HG03460 (cell line): ENCODE measurements around the gene RSL24D1.
A peak's percentile ranks its signal among the peaks of the same experiment; 100 is the strongest.

Experiments
- ATAC-seq: cut with Tn5 transposase; IDR thresholded peaks from one replicate; pipeline ENCODE4 v1.9.1; 2021; ENCODE audit not compliant: unreplicated experiment

Gene RSL24D1

DNA sequence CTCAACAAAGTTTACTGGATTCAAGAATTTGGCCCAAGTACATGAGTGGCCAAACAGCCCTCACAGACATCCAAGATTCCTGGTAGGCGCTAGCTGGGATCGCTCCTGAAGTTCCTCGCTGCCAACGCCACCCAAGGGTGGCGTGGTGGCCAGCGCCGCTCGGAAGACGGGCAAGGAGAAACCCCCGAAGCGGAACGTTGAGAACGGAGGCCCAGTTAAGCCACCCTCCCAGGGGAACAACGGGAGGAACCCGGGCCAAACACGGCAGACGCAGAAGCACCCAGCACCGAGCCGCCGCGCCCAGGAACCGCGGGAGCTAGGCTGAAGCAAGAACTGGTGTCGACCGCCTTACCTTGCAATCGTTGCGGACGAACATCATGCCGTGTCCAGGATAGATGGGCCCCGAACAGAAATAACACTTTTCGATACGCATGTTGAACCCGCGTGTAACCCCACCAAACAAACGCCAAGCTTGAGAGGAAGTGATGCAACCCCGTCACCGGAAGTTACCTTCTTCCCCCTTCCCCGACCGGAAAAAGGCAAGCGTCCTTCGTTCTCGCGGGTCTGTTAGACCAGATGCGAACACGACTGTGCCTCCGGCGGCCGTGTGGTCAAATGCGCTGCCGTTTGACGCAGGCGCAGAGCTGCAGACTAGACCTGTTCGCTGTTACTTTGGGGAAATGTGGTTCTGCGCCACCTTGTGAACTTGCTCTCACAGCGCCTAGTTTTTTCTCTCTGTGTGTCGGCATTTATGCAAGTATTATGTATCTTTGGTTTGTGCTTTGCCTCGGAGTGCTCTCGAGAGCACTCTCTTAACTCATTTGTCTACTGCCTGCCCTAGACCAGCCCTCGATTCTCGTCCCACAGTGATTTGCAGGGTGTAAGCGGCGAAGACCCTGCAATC is at the start of gene RSL24D1:
Gene RSL24D1, minus strand, starts transcription at position 484 of the 904 bp plus-strand sequence. Its CDS starts 51 bp downstream, at position 433.
- peak; percentile 97 for ATAC-seq

GRCh38 chr15:55245059-55245458 is 48.3 kb upstream of the RSL24D1 start:
- ATAC-seq = no peak

GRCh38 chr15:55241891-55242290 is 45.1 kb upstream of the RSL24D1 start:
- ATAC-seq = no peak

DNA sequence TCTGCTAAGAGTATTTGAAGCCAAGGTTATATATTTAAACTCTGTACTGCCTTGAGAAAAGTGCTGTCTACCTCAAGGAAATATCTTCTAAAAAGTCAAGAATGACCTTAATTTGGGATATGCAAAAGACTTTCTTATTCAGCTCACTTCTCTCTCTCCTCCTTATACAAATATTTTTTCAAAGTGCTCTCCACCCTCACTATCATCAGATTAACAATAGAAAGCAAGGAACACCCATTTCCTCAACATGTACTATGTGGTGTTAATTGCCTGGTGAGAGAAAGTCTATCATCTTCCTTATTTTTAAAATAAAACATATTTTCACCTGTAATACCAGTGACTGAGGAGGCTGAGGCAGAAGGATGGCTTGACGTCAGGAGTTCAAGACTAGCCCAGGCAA is 44.4 kb upstream of the RSL24D1 start:
- no peak for ATAC-seq

DNA sequence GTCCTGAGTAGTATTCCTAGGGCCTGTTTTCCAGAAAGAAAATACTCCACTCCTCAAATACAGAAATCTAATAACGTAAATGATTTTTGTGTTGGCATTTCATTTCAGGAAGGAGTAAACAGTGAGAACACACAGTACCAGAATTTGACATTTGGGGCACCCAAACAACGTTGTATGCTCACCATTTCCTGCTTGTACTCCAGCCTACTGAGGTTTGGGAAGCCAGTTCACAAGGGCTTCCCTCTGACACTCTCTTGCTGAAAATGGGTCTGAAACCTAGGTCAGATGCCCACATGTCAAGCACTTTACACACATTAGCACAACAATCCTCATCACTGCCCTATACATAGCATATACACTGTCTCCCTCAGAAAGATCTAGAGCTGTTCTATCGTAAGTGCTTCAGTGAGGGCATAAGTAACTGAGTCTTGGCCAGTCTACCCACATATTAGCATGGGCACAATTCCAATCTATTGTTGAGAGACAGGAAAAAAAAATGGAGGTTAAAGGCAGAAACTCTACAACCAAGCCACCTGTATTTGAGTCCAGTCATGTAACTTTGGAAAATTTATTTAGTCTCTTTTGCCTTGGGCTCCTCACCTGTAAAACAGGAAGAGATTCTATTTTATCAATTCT is 43.5 kb upstream of the RSL24D1 start:
- ATAC-seq = no peak

DNA sequence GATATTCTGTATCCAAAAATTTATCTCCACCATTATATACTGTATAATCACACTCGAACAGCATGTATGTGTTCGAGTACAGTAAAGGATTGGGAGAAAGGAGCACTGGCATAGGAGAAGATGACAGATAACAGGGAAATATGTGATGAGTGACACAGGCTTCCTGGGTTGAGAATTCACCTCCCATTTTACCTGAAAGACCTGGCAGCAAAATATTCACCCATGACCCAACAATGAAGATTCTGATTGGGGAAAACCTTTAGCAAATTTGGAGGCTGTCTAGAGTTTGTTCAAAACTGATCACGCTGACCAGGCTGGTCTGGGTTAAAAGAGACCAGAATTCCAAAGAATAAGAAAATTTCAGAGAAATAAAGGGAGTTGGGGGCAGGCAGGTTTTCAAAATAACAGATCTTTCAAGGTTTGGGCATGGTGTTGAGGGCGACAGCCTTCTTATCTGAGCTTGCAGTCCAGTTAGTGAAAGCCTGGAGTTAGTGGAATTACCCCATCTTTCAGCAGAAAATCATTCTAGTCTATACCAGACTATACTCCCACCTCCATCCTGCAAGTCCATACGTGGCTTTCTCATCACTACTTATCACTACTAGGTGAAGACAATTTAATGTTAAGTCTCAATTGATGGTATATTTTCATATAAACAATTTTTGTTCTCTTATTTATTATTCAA is 42.8 kb upstream of the RSL24D1 start:
- no peak for ATAC-seq

- no peak for ATAC-seq
These were observed 42.1 kb upstream of the RSL24D1 start for GRCh38 chr15:55238877-55239276.

DNA sequence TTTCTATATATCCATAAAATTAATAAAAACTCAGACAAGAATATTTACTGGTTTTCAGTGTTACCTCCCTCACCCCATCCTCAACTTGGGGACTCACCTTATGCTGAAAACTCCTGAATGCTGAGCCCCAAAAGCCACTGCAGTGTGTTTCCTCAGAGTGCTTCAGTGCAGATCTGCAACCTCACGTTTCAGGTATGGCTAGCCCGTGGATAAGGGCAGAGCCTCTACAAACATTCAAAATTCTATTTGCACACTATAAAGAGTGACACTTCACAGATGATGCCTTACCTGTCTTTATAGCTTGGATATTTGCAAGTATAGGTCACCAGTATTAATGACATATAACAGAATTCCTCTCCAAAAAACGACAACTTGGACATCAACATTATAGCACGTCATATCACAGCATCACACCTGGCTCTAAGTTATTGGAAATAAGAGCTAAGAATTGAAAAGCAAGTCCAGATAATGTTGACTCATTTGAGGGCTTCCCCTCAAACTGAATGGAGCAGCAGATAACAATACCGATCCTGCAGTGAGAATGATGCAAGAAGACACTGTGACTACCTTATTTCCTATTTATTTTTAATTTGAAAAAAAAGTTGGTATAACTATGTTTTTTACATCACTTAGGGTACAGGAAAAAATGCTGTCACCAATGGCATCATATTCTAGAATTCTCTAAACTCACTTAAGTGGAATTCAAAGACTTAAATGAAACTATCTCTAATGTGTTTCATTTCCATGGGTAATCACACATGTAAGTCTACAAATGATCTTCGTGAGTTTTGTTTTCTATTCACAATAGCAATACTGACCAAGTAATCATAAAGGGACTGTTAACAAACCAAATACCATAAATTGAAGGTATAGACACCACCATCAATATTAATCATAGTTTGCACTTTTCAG is 40.7 kb upstream of the RSL24D1 start:
- ATAC-seq = no peak

DNA sequence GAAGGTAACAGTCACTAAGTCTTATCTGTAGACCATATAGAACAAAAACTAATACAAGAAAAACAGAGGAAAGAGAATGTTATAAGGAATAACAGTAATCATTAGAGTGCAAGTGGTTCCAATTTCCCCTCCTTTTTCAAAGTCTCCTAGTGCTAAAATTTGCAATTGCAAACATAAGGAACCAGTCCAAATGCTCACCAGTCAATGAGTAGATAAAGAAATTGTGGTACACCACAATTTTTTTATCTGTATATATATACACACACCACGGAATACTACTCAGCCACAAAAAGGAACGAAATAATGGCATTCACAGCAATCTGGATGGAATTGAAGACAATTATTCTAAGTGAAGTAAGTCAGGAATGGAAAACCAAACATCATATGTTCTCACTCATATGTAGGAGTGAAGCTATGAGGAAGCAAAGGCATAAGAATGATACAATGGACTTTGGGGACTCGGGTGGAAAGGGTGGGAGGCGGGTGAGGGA is 38.9 kb upstream of the RSL24D1 start:
- no peak for ATAC-seq

DNA sequence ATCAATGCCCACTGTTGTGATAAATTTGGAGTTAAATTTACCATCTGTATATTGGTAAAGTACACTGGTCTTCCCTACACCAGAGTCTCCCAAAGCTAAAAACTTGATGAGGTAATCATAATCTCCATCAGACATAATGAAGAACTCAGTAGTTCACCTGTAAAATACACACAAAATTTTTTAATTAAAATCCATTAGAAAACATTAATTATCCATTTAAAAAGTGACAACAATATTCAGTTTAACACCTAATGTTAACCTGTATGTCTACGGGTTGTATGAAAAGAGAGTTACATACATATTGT is 38.0 kb upstream of the RSL24D1 start:
- no peak for ATAC-seq

DNA sequence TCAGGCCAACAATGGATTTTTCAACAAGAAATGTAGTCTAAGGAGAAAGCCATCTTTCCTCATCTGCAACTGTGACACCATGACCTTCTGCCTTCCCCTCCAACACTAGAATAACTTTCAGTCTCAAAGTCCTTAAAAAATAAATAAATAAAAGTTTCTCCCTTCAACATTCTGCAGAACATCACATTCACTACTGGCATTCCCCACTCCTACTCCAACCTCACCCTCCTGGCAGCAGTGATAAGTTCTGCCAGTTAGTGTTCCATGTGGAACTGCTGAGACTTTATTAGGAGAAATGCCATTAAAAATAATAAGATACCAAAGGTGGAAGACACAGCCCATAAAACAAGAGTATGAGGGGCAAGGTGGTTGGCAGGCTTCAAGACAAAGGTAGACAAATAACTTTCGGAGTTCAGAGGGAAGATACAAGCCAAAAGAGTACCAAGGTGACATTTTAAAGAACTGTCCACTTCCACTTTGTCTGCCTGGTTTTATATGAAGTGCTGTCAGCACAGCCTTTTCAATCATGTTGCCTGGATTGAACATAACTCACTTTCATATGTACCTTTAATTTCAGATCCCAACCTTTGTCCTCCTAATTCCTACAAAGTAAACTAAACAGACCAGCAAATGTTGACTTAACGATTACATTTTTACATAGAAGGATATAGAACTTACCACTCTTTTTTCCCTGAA is 37.5 kb upstream of the RSL24D1 start:
- ATAC-seq = no peak

DNA sequence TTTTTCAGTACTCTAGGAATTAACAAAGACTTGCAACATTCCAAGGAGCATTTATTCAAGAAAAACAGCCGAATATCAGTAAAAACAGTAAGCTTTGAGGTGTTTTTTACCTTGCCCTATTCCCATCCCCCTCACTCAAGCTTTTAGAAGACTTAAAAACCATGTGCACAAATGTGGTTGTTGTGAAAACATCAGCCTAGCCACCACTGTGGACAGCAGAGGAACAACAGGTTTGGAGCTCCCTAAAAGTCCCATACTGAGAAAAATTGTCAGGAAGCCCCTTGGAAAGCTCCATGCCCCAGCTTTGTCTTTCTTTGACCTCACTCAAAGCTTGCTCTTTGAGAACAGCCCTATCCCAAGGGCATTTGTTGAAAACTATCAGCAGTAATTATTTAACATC is 34.7 kb upstream of the RSL24D1 start:
- no peak for ATAC-seq

DNA sequence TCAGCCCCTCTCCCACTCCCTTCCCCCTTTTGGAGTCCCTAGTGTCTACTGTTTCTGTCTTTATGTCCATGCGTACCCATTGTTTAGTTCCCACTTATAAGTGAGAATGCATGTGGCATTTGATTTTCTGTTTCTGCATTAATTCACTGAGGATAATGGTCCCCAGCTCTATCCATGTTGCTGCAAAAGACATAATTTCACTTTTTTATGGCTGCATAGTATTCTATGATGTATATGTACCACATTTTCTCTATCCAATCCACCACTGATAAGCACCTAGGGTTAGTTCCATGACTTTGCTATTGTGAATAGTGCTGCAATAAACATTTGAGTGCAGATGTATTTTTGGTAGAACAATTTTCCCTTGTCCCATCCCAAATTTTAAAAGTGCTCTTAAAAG is 34.2 kb upstream of the RSL24D1 start:
- no peak for ATAC-seq

DNA sequence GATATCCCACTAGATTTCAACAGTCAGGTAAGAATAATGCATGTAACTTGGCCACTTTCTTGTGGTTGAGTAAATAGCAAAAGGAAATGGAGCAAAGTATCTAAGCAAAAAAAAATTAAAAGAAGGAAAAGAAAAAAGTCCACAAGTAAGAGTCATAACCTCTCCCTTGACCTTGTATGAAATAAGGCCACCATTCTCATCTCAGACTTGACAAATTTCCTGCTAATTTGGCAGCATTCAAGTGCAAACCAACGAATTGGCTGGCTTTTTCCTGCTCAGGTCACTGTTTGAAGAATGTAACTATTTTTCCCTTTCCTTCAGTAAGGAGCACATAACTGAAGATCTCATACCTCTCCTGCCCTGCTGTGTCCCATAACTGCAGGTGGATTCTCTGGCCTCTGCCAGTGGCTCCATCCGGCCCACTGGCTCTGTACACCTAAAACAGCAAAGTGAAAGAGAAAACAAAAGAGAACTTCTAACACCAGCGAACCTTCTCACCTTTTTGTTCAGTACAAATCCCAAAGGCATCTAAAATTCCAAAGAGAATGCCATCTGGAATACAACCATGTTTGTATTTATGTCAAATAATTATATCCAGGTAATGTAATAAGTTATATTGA is 33.4 kb upstream of the RSL24D1 start:
- no peak for ATAC-seq

DNA sequence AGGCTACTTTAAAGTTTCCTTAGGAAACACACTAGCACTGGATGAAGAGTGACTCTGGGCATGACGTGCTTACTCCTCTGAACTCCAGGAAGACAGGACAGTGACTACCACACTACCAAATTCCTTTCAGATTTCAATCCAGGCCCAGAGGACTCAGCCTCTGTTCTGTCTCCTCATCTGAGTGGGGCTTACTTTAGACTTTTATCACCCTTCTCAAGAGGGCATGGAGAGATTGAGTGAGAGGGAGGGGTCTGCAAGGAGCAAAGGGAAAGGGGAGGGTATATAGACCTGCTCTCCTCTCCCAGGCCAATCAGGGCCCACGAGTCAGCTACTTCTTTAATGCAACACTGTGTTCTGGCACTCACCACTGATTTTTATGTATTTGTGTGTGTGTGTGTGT is 29.4 kb upstream of the RSL24D1 start:
- ATAC-seq = no peak

GRCh38 chr15:55224892-55225291 is 28.2 kb upstream of the RSL24D1 start:
- no peak for ATAC-seq

DNA sequence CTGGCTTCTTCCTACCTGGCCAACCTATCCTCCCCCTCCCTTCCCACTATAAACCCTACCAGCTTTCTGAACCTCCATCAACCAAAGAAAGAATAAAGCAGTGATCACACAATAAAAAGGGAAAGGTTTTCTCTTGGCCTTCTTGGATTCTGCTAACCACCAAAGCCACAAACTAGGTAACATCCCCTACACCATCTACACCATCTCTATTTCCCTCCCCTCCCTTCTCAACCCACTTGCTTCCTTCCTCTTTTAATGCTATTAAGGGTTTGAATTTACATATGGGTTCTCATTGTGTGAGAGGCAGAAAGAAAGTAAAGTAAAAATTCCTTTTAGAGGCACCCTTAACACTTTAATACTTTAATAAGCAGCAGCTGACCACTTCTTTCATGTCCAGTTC is 25.8 kb upstream of the RSL24D1 start:
- peak; percentile 66 for ATAC-seq

DNA sequence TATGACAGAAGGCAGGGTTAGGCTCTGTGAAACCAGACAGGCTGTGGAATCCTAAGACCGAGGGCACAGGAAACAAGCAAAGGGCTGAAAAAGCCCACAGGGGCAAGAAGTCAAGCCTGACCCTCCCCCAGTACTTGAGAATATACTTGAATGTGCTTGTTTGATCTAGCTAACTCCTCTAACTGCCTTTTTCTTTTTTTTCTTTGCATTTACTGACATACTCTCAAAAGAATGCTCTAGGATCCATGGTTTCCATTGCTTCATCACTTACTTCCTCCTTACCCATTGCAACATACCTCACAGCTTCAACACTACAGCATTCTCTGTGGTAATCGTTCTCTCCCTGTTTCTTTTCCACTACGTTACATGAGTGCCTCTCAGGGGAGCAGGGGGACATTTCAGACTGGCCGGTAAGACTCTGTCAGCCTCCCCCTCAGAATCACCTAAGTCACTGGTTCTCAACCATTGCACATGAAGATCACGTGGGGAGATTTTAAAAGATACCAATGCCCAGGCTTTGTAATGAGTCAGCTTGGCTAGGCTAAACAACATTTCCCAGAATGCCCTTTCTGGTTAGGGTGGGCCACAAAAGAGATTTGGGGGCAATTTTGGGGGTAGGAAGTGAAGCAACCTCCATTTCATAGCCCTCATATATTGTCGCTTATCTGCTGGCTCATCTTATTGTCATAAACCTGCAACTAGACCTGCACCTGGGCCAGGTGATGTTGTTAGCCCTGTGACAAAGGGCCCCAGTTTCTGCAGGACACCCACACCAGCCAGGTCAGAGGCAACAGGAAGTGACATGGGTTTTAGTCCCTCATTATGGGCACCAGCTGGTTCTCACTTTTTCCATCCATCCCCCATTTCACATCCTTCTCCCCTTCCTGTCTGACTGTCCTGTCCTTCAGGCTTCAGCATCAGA is 24.6 kb upstream of the RSL24D1 start:
- peak; percentile 47 for ATAC-seq

DNA sequence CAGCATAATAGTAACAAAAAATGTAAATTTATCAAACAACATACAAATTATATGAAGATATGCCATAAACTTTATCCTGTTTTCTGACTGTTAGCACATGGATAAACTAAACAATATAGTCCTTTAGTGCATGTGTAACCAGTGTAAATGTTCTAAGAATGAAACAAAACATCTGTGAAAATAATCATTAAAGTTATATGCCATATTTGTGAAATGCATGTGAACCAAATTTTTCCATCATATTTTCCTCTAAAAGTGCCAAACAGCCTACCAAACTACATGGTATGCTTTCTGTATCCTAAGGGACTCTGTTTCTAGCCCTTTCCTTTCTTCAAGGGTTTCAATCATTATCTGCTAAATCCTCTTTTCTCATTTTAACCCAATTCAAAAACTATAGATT is 23.9 kb upstream of the RSL24D1 start:
- no peak for ATAC-seq
